ENCODE data around the gene TFB1M.
"Not testable (repeated sequence)": the region's sequence is repeated elsewhere in the genome, so short reads cannot be mapped to it uniquely, and the experiment has no call there.

Gene TFB1M

GRCh38 chr6:155314092-155314772 is at the start of gene TFB1M:
TSS of gene TFB1M (minus strand) at chr6:155314484. CDS start at chr6:155314428, 56 bp downstream.
- peak; percentile 100 for DNase-seq

- not testable (repeated sequence) for DNase-seq
Measured at GRCh38 chr6:155364021-155364420, 49.7 kb upstream of the TFB1M start.

- not testable (repeated sequence) for DNase-seq
Measured at GRCh38 chr6:155362968-155363632, 48.8 kb upstream of the TFB1M start.

GRCh38 chr6:155354167-155354566 is 39.9 kb upstream of the TFB1M start:
- DNase-seq = no peak

- no peak for DNase-seq
Measured at GRCh38 chr6:155352811-155353210, 38.5 kb upstream of the TFB1M start.

- DNase-seq = no peak
Measured at GRCh38 chr6:155352130-155352420, 37.8 kb upstream of the TFB1M start.

- DNase-seq = no peak
Measured at GRCh38 chr6:155351273-155352129, 37.2 kb upstream of the TFB1M start.

- no peak for DNase-seq
Measured at GRCh38 chr6:155349956-155350355, 35.7 kb upstream of the TFB1M start.

- DNase-seq = peak; percentile 58
Measured at GRCh38 chr6:155349129-155349528, 34.8 kb upstream of the TFB1M start.

GRCh38 chr6:155347800-155348199 is 33.5 kb upstream of the TFB1M start:
- DNase-seq = no peak

GRCh38 chr6:155346957-155347356 is 32.7 kb upstream of the TFB1M start:
- no peak for DNase-seq

- no peak for DNase-seq
Measured at GRCh38 chr6:155344341-155345006, 30.2 kb upstream of the TFB1M start.

GRCh38 chr6:155341130-155341828 is 27.0 kb upstream of the TFB1M start:
- no peak for DNase-seq

- DNase-seq = peak; percentile 69
Measured at GRCh38 chr6:155340464-155341129, 26.3 kb upstream of the TFB1M start.

GRCh38 chr6:155339929-155340328 is 25.6 kb upstream of the TFB1M start:
- not testable (repeated sequence) for DNase-seq

- DNase-seq = not testable (repeated sequence)
Measured at GRCh38 chr6:155338237-155338636, 24.0 kb upstream of the TFB1M start.

GRCh38 chr6:155335265-155335664 is 21.0 kb upstream of the TFB1M start:
- DNase-seq = no peak

- not testable (repeated sequence) for DNase-seq
Measured at GRCh38 chr6:155334073-155334472, 19.8 kb upstream of the TFB1M start.

GRCh38 chr6:155333414-155333813 is 19.1 kb upstream of the TFB1M start:
- DNase-seq = no peak

GRCh38 chr6:155330922-155331321 is 16.6 kb upstream of the TFB1M start:
- no peak for DNase-seq

- no peak for DNase-seq
Measured at GRCh38 chr6:155330133-155330734, 15.9 kb upstream of the TFB1M start.

All from islet precursor cell (in vitro differentiated cells).